HUES6 (cell line): ENCODE data around the gene BORCS8.
"Not testable (repeated sequence)": the region's sequence is repeated elsewhere in the genome, so short reads cannot be mapped to it uniquely, and the experiment has no call there.

Experiments used
- H3K27ac ChIP-seq: 2 replicates; pipeline ENCODE4 v1.7.0; 2013; ENCODE audit warnings: low read depth, mild to moderate bottlenecking, low read length, inconsistent platforms
- H3K27me3 ChIP-seq: 2 replicates; pipeline ENCODE4 v1.6.1; 2013; ENCODE audit warnings: low read length; ENCODE audit not compliant: control insufficient read depth, insufficient read depth
- H3K36me3 ChIP-seq: 2 replicates; pipeline ENCODE4 v1.6.1; 2013; ENCODE audit warnings: low read length; ENCODE audit not compliant: control insufficient read depth, insufficient read depth
- H3K4me1 ChIP-seq: 2 replicates; pipeline ENCODE4 v1.6.1; 2013; ENCODE audit warnings: low read length; ENCODE audit not compliant: control insufficient read depth, insufficient read depth
- H3K4me3 ChIP-seq: 2 replicates; pipeline ENCODE4 v1.5.1; 2013; ENCODE audit warnings: low read depth, low read length
- H3K9ac ChIP-seq: one replicate; pipeline ENCODE4 v1.6.1; 2013; ENCODE audit warnings: mild to moderate bottlenecking, low read length
- H3K9me3 ChIP-seq: 2 replicates; pipeline ENCODE4 v1.6.1; 2013; ENCODE audit warnings: low read depth, low read length; ENCODE audit not compliant: control insufficient read depth, insufficient read depth

Gene BORCS8

DNA sequence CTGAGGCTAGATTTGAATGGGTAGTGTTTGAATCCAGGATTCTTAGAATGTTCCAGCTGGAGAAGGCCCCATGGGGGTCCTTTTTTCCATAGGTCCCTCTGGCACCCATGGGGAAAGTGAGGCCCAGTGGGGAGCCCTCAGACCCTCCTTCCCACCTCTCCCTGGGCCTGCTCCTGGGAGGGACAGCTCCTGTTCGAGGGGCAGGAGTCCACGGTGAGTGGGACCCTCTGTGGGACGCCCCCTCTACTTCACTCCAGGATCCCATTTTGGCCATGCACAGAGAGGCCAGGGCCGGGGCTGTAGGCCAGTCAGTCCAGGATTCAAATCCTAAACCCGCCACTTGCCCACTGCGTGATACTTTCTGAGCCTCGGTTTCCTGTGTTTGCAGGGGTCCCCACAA is 29.5 kb downstream of the BORCS8 start:
- Histone ChIP-seq H3K9ac (no peak overlapping the region), H3K9me3 (no peaks in the 10 kb centered on the region), H3K4me1 (no peaks in the 10 kb centered on the region; the same call in 1 of the 2 replicates), H3K27ac (no peak overlapping the region), H3K36me3 (no peaks in the 10 kb centered on the region), H3K27me3 (peaks cover 2% of the 10 kb centered on the region; the same call in 1 of the 2 replicates), H3K4me3 (no peak overlapping the region)

DNA sequence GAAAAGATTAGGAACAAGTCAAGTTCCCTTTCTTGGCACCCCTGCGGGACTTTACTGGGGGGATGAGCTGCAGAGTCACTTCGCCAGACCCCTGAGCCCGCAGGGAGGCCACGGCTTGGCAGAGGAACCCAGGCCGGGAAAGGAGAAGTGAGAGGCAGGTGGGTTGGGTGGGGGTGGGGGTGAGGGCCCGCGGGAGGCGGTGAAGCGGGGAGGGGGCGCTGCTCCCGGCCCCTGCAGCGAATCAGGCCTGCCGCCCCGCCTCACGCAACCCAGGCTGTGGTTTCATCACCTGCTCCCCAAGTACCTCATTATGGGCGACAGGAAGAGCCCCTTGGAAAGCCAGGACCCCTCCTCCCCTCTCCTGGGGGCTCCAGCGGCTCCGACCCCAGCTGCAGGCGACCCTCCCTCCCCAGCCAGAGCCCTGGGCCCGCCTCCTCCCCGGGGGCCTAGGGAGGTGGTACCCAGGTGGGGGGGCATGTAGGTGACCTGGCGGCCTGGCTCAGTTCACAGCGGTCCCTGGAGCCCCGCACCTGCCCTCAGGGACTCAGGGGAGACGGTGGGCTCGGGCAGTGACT is 31.4 kb downstream of the BORCS8 start:
- Histone ChIP-seq H3K36me3 (no peaks in the 10 kb centered on the region), H3K9me3 (no peaks in the 10 kb centered on the region), H3K27ac (peak overlapping the region; percentile 77; the same call in 1 of the 2 replicates), H3K9ac (peak overlapping the region; percentile 52), H3K4me3 (no peak overlapping the region; the same call in 1 of the 2 replicates), H3K27me3 (no peaks in the 10 kb centered on the region), H3K4me1 (no peaks in the 10 kb centered on the region; the same call in 1 of the 2 replicates)

GRCh38 chr19:19159534-19159933 is 32.4 kb downstream of the BORCS8 start:
- H3K27me3 ChIP-seq: no peaks in the 10 kb centered on the region
- H3K9ac ChIP-seq: no peak overlapping the region
- no peak overlapping the region for H3K4me3 ChIP-seq
- H3K27ac ChIP-seq: no peak overlapping the region
- H3K9me3 ChIP-seq: no peaks in the 10 kb centered on the region
- H3K36me3 ChIP-seq: no peaks in the 10 kb centered on the region
- H3K4me1 ChIP-seq: no peaks in the 10 kb centered on the region; the same call in 1 of the 2 replicates

GRCh38 chr19:19157808-19158207 is 34.1 kb downstream of the BORCS8 start:
- Histone ChIP-seq H3K4me1 (no peaks in the 10 kb centered on the region; the same call in 1 of the 2 replicates), H3K27ac (no peak overlapping the region), H3K36me3 (no peaks in the 10 kb centered on the region), H3K9me3 (no peaks in the 10 kb centered on the region), H3K9ac (no peak overlapping the region), H3K27me3 (no peaks in the 10 kb centered on the region), H3K4me3 (no peak overlapping the region)

GRCh38 chr19:19155495-19156219 is 36.3 kb downstream of the BORCS8 start:
- no peak overlapping the region for H3K27ac ChIP-seq
- H3K9ac ChIP-seq: no peak overlapping the region
- no peaks in the 10 kb centered on the region for H3K36me3 ChIP-seq
- H3K4me1 ChIP-seq: no peaks in the 10 kb centered on the region; the same call in 1 of the 2 replicates
- no peaks in the 10 kb centered on the region for H3K27me3 ChIP-seq
- no peak overlapping the region for H3K4me3 ChIP-seq
- no peaks in the 10 kb centered on the region for H3K9me3 ChIP-seq

- H3K27ac ChIP-seq: no peak overlapping the region
- H3K9ac ChIP-seq: no peak overlapping the region
- no peaks in the 10 kb centered on the region for H3K9me3 ChIP-seq
- no peak overlapping the region for H3K4me3 ChIP-seq
- no peaks in the 10 kb centered on the region for H3K36me3 ChIP-seq
- H3K4me1 ChIP-seq: no peaks in the 10 kb centered on the region
- no peaks in the 10 kb centered on the region for H3K27me3 ChIP-seq
These were observed 37.0 kb downstream of the BORCS8 start for GRCh38 chr19:19154768-19155494.

DNA sequence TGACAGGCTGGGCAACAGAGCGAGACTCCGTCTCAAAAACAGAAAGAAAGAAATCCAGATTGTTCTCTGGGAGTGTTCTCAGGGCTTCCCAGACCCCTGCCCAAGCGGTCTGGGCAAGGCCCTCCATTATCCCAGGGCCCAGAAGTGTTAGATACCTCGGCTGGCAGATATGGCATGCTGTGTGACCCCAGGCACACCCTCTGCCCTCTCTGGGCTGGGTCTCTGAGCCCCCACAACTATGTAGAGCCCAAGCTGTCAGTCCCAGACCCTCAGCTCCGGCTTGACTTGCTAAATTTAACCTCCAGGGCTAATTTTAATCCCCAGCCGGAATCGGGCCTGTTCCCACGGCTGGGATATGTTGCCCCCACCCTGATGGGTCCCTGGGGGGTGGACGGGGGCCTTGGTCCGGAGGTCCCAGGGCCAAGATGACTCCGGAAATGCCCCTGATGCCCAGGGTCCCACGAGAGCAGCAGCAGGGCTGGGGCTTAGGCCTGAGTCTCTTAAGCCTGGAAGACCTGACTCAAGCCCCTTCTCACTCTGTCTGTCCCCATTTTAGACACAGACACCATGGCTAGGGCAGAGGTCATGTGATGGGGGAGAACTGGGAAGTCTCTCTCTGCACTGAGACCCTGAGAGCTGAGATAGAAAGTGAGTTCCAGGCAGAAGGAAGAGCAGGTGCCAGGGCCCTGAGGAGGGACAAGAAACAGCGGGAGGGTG is 39.1 kb downstream of the BORCS8 start:
- H3K27me3 ChIP-seq: no peaks in the 10 kb centered on the region
- no peak overlapping the region for H3K4me3 ChIP-seq
- peaks cover 5% of the 10 kb centered on the region; the same call in 1 of the 2 replicates for H3K36me3 ChIP-seq
- H3K9me3 ChIP-seq: no peaks in the 10 kb centered on the region
- no peaks in the 10 kb centered on the region for H3K4me1 ChIP-seq
- H3K9ac ChIP-seq: no peak overlapping the region
- H3K27ac ChIP-seq: no peak overlapping the region

- Histone ChIP-seq H3K36me3 (peaks cover 5% of the 10 kb centered on the region; the same call in 1 of the 2 replicates), H3K27ac (no peak overlapping the region)
These were observed 40.5 kb downstream of the BORCS8 start for GRCh38 chr19:19151418-19151817.

DNA sequence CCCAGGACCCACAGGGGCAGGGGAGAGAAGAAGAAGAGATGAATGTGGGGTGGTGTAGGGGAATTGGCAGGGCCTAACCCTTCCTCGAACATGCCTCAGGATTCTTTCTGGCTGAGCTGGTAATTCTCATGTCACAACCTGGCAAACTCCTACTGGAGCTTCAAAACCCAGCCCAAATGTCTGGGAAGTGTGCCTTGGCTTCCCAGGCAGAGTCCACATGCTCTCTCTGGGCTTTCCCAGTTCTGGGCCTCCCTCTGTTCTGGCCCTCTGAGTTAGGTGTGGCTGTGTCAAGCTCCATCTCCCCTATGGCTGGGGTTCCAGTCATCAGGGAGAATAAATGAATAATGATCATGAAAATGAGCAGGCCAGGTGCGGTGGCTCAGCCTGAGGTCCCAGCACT is 42.5 kb downstream of the BORCS8 start:
- no peak overlapping the region for H3K27ac ChIP-seq
- H3K9ac ChIP-seq: no peak overlapping the region
- H3K36me3 ChIP-seq: peaks cover 5% of the 10 kb centered on the region; the same call in 1 of the 2 replicates
- H3K27me3 ChIP-seq: no peaks in the 10 kb centered on the region
- no peaks in the 10 kb centered on the region for H3K4me1 ChIP-seq
- H3K4me3 ChIP-seq: no peak overlapping the region
- H3K9me3 ChIP-seq: no peaks in the 10 kb centered on the region

More at GRCh38 chr19:19151418-19151817, 40.5 kb downstream of the BORCS8 start:
- H3K9ac ChIP-seq: no peak overlapping the region
- no peaks in the 10 kb centered on the region for H3K4me1 ChIP-seq
- no peaks in the 10 kb centered on the region for H3K9me3 ChIP-seq
- H3K4me3 ChIP-seq: no peak overlapping the region
- no peaks in the 10 kb centered on the region for H3K27me3 ChIP-seq

GRCh38 chr19:19148504-19148903 is 43.4 kb downstream of the BORCS8 start:
- H3K9me3 ChIP-seq, H3K4me3 ChIP-seq, H3K9ac ChIP-seq, H3K4me1 ChIP-seq, H3K27me3 ChIP-seq, H3K36me3 ChIP-seq, H3K27ac ChIP-seq: not testable (repeated sequence)
